CD4-positive, alpha-beta T cell treated with Interferon alpha-2 for 1 hour (primary cell): ENCODE data around the gene KCNK18.
"Not testable (repeated sequence)": the region's sequence is repeated elsewhere in the genome, so short reads cannot be mapped to it uniquely, and the experiment has no call there.

ENCODE experiments used
- DNase-seq, 2 donors: peaks; one replicate each; pipeline ENCODE4 v3.0.0-alpha.2; 2020 to 2022

KCNK18 gene

GRCh38 chr10:117174439-117175214, 22.7 kb upstream of the KCNK18 start:
- DNase-seq, result peak; percentile 79 to 86

GRCh38 chr10:117175215-117175900, 21.9 kb upstream of the KCNK18 start:
- peak in 1 of 2 donors; percentile 4 for DNase-seq

GRCh38 chr10:117175901-117176534, 21.3 kb upstream of the KCNK18 start:
- DNase-seq, result peak; percentile 72 to 79

GRCh38 chr10:117178190-117178589, 19.1 kb upstream of the KCNK18 start:
- DNase-seq, result no peak

GRCh38 chr10:117184296-117184695, 13.0 kb upstream of the KCNK18 start:
- no peak for DNase-seq

- no peak for DNase-seq
Observed at GRCh38 chr10:117184821-117185220, 12.5 kb upstream of the KCNK18 start.

GRCh38 chr10:117185817-117186216, 11.5 kb upstream of the KCNK18 start:
- DNase-seq, result not testable (repeated sequence)

GRCh38 chr10:117186832-117187615, 10.3 kb upstream of the KCNK18 start:
- DNase-seq, result peak in 1 of 2 donors; percentile 7

- no peak for DNase-seq
Observed at GRCh38 chr10:117188371-117188770, 8.9 kb upstream of the KCNK18 start.

- DNase-seq, result no peak
Observed at GRCh38 chr10:117189557-117189956, 7.7 kb upstream of the KCNK18 start.

GRCh38 chr10:117198088-117198487, 799 bp downstream of the KCNK18 start:
- no peak for DNase-seq

- no peak for DNase-seq
Observed at GRCh38 chr10:117201826-117202225, 4.5 kb downstream of the KCNK18 start.

GRCh38 chr10:117204316-117204715, 7.0 kb downstream of the KCNK18 start:
- no peak for DNase-seq

GRCh38 chr10:117212176-117212575, 14.9 kb downstream of the KCNK18 start:
- no peak for DNase-seq

- DNase-seq, result no peak
Observed at GRCh38 chr10:117214401-117214800, 17.1 kb downstream of the KCNK18 start.

- DNase-seq, result no peak
Observed at GRCh38 chr10:117215079-117215478, 17.8 kb downstream of the KCNK18 start.

- no peak for DNase-seq
Observed at GRCh38 chr10:117216028-117216427, 18.7 kb downstream of the KCNK18 start.

- peak; percentile 51 to 67 for DNase-seq
Observed at GRCh38 chr10:117216611-117217195, 19.4 kb downstream of the KCNK18 start.

GRCh38 chr10:117217196-117217761, 20.0 kb downstream of the KCNK18 start:
- peak in 1 of 2 donors; percentile 17 for DNase-seq

- DNase-seq, result no peak
Observed at GRCh38 chr10:117218654-117219053, 21.4 kb downstream of the KCNK18 start.

GRCh38 chr10:117221156-117221711, 23.9 kb downstream of the KCNK18 start:
- no peak for DNase-seq

GRCh38 chr10:117222552-117222951, 25.3 kb downstream of the KCNK18 start:
- DNase-seq, result no peak
